Stimulated activated CD8-positive, alpha-beta memory T cell treated with anti-CD3 and anti-CD28 coated beads, Interleukin-7, amount 100 ng/mL, for 24 hours (primary cell): ENCODE measurements around the gene PPP6R3.
"Not testable (repeated sequence)": the region's sequence is repeated elsewhere in the genome, so short reads cannot be mapped to it uniquely, and the experiment has no call there.

Experiments
- DNase-seq: peaks from one replicate; pipeline ENCODE4 v3.0.0-alpha.2; 2020; ENCODE audit warnings: low read depth

PPP6R3 gene

GRCh38 chr11:68527585-68527984 lies 67.0 kb downstream of the PPP6R3 start:
- DNase-seq = no peak

- DNase-seq = no peak
Measured at GRCh38 chr11:68528630-68529029, 68.1 kb downstream of the PPP6R3 start.

GRCh38 chr11:68531129-68531693 lies 70.7 kb downstream of the PPP6R3 start:
- no peak for DNase-seq

- DNase-seq = no peak
Measured at GRCh38 chr11:68532727-68533369, 72.3 kb downstream of the PPP6R3 start.

GRCh38 chr11:68533945-68534344 lies 73.4 kb downstream of the PPP6R3 start:
- DNase-seq = no peak

GRCh38 chr11:68535098-68535497 lies 74.5 kb downstream of the PPP6R3 start:
- no peak for DNase-seq

GRCh38 chr11:68536706-68537105 lies 76.2 kb downstream of the PPP6R3 start:
- no peak for DNase-seq

GRCh38 chr11:68538025-68538424 lies 77.5 kb downstream of the PPP6R3 start:
- DNase-seq = no peak

GRCh38 chr11:68539395-68539794 lies 78.8 kb downstream of the PPP6R3 start:
- no peak for DNase-seq

GRCh38 chr11:68540504-68540903 lies 80.0 kb downstream of the PPP6R3 start:
- DNase-seq = not testable (repeated sequence)

- DNase-seq = no peak
Measured at GRCh38 chr11:68541116-68541515, 80.6 kb downstream of the PPP6R3 start.

- no peak for DNase-seq
Measured at GRCh38 chr11:68541991-68542390, 81.4 kb downstream of the PPP6R3 start.

GRCh38 chr11:68542617-68543016 lies 82.1 kb downstream of the PPP6R3 start:
- no peak for DNase-seq

- no peak for DNase-seq
Measured at GRCh38 chr11:68543594-68543993, 83.0 kb downstream of the PPP6R3 start.

- no peak for DNase-seq
Measured at GRCh38 chr11:68545347-68545746, 84.8 kb downstream of the PPP6R3 start.

GRCh38 chr11:68545796-68546195 lies 85.2 kb downstream of the PPP6R3 start:
- DNase-seq = no peak

- no peak for DNase-seq
Measured at GRCh38 chr11:68546555-68546954, 86.0 kb downstream of the PPP6R3 start.

- DNase-seq = no peak
Measured at GRCh38 chr11:68549789-68550484, 89.4 kb downstream of the PPP6R3 start.

GRCh38 chr11:68550485-68550817 lies 89.9 kb downstream of the PPP6R3 start:
- no peak for DNase-seq

- DNase-seq = no peak
Measured at GRCh38 chr11:68551223-68551622, 90.7 kb downstream of the PPP6R3 start.

GRCh38 chr11:68551777-68552176 lies 91.2 kb downstream of the PPP6R3 start:
- no peak for DNase-seq

GRCh38 chr11:68552542-68552941 lies 92.0 kb downstream of the PPP6R3 start:
- no peak for DNase-seq

- DNase-seq = no peak
Measured at GRCh38 chr11:68560216-68560615, 99.7 kb downstream of the PPP6R3 start.

GRCh38 chr11:68563454-68563853 lies 102.9 kb downstream of the PPP6R3 start:
- DNase-seq = no peak
